Measurements from ENCODE around the gene EEF1A2.

EEF1A2 gene

DNA sequence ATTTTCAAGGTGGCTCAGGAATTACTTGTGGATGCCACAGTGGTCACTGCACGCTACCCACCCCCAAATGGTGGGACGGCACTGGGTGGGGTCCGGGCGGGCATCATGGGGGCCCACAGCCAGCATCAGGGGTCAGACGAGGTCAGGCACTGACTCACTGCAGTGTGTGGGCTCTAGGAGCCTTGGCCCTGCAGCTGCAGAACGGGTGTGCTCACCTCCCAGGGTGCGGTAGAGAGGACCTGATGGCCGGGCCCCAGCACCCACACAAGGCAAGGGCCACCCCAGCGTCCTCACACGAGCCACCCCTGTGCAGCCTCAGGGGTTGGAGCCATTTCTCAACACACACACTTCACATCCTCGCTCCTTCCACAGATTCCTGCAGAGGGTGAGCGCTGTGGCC, 60.8 kb downstream of the EEF1A2 start:
- H3K4me3 ChIP-seq (ENCODE audit: control insufficient read depth, low read depth, low read length), result no peak overlapping the region
- TF ChIP-seq, protein P1, sequence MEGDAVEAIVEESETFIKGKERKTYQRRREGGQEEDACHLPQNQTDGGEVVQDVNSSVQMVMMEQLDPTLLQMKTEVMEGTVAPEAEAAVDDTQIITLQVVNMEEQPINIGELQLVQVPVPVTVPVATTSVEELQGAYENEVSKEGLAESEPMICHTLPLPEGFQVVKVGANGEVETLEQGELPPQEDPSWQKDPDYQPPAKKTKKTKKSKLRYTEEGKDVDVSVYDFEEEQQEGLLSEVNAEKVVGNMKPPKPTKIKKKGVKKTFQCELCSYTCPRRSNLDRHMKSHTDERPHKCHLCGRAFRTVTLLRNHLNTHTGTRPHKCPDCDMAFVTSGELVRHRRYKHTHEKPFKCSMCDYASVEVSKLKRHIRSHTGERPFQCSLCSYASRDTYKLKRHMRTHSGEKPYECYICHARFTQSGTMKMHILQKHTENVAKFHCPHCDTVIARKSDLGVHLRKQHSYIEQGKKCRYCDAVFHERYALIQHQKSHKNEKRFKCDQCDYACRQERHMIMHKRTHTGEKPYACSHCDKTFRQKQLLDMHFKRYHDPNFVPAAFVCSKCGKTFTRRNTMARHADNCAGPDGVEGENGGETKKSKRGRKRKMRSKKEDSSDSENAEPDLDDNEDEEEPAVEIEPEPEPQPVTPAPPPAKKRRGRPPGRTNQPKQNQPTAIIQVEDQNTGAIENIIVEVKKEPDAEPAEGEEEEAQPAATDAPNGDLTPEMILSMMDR (conservative IDR thresholded peaks at IDR 0.05; ENCODE audit: control insufficient read depth, insufficient read depth, low read depth, low read length), result no peak
- DNase-seq (ENCODE audit: low read depth), result no peak

Measured in fibroblast of mammary gland (primary cell).